Right kidney (tissue), 1 donor: Measurements from ENCODE around the gene LCE4A.

Experiments
- DNase-seq: peaks from one replicate; pipeline ENCODE4 v3.0.0-alpha.2; 2016

The LCE4A gene

DNA sequence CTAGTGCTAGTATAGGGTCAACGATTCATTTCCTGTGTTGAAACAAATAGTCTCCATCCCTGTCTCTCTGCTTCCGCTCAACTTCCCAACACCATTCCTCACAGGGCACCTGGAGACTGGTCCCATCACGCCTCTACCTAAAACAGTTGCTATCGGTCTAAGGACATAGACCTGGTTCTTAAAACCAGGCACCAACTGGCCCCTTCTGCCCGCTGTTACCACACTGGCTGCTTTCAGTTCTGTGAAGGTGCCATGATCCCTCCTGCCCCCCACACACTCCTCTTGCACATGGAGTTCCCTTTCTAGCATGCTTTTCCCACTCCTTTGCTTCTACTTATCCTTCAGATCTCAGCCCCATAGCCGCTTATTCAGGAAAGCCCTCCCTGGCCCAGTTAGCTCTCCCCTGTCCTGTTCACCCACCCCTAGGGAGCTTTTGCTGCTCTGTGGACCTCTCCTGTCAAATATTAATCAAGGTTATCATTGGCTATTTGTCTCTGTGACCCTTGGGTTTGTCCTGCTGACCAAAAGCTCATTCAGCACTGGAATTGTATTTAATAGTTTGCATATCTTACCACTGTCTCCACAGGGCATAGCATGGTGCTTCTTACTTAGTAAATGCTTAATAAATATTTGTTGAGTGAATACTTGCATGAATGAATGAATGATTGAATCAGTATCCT, 37.9 kb downstream of the LCE4A start:
- DNase-seq, result no peak

DNA sequence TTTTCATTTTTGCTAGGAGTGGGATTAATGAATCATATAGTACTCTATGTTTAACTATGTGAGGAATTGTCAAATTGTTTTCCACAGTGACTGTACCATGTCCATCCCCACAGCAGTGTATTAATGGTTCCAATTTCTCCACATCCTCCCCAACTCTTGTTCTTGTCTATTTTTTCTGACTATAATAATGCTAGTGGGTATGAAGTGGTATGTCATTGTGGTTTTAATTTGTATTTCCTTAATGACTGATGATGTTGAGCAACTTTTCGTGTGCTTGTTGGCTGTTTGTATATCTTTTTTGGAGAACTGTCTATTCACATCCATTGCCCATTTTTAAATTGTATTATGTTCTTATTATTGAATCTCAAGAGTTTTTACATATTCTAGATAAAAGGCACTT, 39.9 kb downstream of the LCE4A start:
- DNase-seq, result no peak

DNA sequence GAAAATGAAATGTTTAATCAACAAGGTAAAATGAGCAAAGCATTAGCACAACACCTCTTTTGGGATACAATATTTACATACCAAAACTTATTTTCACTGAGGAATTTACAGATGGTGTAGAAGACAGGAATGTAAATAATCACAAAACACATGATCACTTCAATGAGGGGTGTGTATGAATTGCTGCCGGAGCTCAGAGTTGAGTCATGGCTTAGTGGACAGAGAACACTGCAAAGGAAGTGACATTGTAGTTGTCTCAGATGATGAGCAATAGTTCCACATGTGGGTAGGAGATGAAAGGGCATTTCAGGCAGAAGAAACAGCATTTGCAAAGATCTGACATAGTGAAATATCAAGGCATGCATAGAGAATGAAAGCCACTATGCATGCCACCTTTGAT, 44.3 kb downstream of the LCE4A start:
- no peak for DNase-seq

DNA sequence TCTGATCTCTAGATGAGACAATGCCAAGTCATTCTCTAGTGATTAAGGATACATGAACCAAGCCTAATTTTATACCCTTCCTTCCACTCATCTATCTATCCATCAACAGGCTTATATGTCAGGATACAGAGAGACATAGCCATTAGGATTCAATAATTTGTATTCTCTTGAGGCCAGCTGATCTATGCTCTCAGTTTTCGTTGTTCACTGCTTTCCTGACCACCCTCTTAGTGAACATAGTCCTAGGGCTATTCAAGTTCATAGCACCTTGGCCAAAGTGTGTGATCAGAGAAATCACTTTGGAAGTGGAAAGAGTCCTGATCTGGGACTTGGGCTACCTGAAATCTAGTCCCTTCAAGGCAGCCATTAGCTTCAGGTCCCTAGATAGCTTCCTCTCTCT, 45.6 kb downstream of the LCE4A start:
- DNase-seq, result no peak

DNA sequence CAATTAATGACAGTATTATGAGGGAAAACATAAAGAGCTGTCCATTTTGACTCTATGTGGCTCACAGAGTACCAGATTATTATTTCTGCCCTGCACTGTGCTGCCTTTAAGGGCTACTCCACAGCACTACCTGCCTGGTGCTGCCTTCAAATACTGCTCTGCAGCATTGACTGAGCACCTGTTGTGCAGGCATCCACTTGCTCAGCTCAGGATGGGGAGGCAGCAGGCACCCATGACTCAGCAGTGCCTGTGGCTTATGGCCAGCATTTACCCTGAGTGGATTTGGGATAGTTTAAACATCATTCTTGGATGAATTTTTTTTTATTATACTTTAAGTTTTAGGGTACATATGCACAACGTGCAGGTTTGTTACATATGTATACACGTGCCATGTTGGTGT, 48.9 kb downstream of the LCE4A start:
- DNase-seq, result no peak

DNA sequence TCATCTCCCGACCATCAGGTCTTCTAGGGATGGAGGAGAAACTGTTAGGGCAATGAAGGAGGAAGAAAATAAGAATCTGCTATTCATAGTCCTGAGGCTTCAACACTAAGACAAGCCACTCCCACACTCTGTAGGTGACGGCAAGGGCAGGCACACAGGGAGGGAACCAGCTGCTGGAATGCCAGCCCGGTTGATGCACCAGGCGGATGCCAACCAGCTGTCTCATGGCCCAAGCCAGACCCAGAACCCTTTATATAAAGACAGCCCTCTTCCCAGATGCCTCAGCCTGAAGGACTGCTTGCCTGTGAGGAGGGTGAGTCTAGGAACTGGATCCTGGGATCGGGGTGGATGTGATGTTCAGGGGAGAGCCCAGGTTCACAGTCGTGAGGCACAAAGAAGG, 49.8 kb downstream of the LCE4A start, which contains the start of gene KPRP:
KPRP (plus strand) TSS at position 279 of the 400 bp plus-strand sequence. CDS start 1,564 bp downstream, outside the sequence.
- DNase-seq, result no peak

DNA sequence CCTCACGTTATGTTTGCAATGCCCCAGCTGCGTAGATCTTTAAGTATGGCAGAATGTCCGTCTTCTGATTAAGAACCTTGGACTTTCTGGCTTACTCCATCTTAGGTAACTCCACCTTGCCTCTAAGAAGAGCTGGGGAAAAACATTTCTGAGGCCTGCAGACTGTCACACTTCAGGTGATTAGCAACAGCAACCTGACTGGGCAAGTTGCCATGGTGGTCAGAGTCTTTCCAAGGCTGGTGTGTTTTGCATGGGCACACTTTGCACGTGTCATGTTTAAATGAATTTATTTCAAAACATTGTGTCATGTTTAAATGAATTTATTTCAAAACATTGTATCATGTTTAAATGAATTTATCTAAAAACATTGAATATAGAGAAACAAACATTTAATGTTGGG, 50.7 kb downstream of the LCE4A start:
- DNase-seq, result no peak
